HG02884 (cell line): Measurements from ENCODE around the gene HOXD10.

Source experiments
- ATAC-seq: cut with Tn5 transposase; IDR thresholded peaks from one replicate; pipeline ENCODE4 v1.9.1; 2021; ENCODE audit warnings: mild to moderate bottlenecking, moderate library complexity; ENCODE audit not compliant: unreplicated experiment

HOXD10 gene

GRCh38 chr2:176148751-176149421, 32.3 kb downstream of the HOXD10 start:
- ATAC-seq = no peak

DNA sequence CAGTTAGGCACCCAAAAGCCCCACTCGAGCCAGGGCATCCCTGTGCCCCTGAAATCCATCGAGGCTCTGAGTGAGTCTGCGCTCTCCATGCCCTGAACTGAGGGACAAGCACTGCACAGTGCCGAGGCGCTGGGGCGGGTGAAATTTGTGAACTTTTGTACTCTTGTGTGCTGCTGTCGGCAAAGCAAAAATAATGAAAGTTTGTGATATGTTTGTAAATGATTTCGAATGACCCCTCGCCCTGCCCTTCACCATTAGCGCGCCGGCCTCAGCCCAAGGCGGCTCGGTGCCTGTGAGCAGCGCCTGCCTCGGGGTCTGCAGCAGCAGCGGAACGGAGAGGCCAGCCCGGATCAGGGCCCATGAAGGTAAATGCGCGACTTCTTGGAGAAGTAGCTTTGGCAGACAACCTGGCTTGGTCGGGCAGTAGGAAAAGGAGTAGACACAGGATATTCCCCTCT, 32.9 kb downstream of the HOXD10 start:
- ATAC-seq = no peak

- ATAC-seq = no peak
Measured at GRCh38 chr2:176149939-176150583, 33.5 kb downstream of the HOXD10 start.

GRCh38 chr2:176150584-176151441, 34.2 kb downstream of the HOXD10 start:
- ATAC-seq = no peak

GRCh38 chr2:176151442-176152287, 35.1 kb downstream of the HOXD10 start, which contains the start of gene HOXD4:
HOXD4 (plus strand) TSS chr2:176151550; CDS start chr2:176151634, 84 bp downstream.
- no peak for ATAC-seq

- no peak for ATAC-seq
Measured at GRCh38 chr2:176152350-176153181, 36.0 kb downstream of the HOXD10 start.

DNA sequence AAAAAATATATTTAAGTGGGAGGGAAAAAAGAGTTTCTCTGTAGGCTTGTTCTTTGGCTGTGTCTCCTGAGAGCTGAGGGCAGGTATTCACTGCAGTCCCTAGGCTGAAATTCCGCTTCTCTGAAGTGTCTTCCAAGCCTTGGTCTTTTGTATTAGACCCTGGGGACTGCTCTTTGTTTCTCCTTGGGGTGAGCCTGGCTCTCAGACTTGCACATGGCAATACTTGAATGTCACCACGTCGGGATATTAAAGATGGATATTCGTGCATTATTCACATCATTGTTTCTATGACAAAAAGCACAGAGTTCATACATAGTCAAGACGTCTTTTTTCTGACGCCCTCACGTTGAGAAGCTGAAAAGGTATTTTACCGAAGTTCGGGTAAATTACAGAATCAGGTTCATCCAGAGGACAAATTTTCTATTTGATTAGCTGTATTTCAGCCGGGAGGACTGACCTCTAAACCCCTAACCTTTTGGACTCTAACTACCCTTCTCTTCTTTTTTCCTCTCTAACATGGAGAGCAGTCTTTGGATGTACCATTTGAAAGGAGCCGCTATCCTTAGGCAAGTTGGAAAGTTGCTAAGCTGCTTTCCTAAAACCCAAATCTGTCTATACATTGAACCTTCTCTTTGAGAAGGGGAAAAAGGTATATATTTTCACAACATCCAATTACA, 38.1 kb downstream of the HOXD10 start:
- ATAC-seq = no peak

DNA sequence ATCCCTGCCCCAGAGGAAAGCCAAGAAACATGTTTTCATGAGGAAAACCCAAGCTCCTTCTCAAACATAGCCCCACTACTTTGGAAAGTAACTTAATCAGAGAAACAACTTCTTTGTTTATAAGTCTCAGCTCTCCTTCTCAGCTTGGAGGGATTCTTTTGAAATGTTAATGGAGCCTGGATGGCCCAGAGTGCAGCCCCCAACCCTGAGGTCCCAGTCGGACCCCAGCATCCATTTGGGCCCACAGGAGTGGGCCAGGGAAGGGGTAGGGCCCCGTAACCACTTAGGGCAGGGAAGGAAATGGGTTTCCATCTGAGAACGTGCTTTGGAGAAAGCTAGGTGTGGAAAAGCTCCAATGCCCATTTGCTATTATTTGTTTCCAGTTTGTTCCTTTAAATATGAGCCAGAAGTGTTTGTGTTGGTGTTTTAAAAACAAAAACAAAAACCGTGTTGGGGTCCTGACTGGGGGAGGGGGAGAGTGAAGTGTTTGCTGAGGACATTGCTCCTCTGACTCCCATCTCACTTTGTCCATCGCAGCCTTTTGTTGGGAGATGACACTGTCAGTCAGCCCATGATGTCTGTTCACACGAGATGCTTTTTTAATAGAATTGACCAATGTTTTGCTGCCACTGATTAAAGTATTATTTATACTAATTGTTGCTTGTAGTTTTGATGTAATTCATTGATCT, 38.9 kb downstream of the HOXD10 start:
- ATAC-seq = no peak

GRCh38 chr2:176156301-176156806, 39.8 kb downstream of the HOXD10 start:
- no peak for ATAC-seq

GRCh38 chr2:176156807-176157498, 40.4 kb downstream of the HOXD10 start, which contains the start of gene HOXD3:
HOXD3 (plus strand) TSS chr2:176157307; CDS start chr2:176169115, 11,808 bp downstream.
- no peak for ATAC-seq

DNA sequence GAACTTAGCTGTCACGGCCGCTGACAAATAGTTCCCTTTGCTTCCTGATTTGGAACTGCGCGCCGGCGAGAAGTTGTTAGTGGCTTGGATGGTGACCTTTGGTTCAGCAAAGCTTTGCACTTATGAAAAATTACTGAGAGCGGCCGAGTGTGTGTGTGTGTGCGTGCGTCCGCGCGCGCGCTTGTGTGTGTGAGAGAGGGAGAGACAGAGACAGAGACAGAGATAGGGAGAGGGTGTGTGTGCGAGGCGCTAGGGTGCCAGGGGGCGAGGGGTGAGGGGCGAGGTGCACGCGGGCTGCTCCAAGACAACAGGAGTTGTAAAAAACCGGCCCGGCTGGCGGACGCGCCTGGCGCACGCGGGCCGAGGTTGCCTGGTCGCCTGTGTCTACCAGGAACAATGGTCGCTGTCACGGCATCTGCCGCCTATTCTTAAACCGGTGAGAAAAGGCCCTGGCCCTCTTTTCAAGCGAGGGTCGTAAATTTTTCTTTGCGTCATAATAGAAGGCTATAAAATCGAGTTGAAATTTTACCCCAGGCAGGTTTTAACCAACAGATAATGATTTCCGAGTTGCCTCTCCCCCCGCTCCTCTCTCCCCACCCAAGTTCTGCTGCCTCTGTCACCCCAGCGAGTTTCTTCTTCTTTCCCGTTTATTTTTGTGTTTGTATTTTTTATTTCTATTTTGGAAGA, 41.1 kb downstream of the HOXD10 start:
- no peak for ATAC-seq

GRCh38 chr2:176158186-176158591, 41.6 kb downstream of the HOXD10 start:
- no peak for ATAC-seq

GRCh38 chr2:176158855-176159662, 42.5 kb downstream of the HOXD10 start:
- ATAC-seq = no peak

- no peak for ATAC-seq
Measured at GRCh38 chr2:176159663-176160250, 43.2 kb downstream of the HOXD10 start.

GRCh38 chr2:176160251-176160985, 43.8 kb downstream of the HOXD10 start:
- ATAC-seq = no peak
